T-cell (primary cell): ENCODE results near the gene IL4R. TPM values are rescaled to one million over a fixed set of nuclear protein-coding genes. Genes with fewer than 3 reads are reported as not detected.

Experiments
- ATAC-seq, 4 experiments: fragments of 200-7000 bp in 3 of 4; fragments of 150-1000 bp in 1 of 4; cut with Tn5 transposase; replicated peaks in 1 of 4; 1 replicate in 3 of 4; 2 replicates in 1 of 4; pipeline ENCODE4 v1.10.0; 2021; ENCODE audit warnings: moderate library complexity in 3 of 4, mild to moderate bottlenecking in 2 of 4, moderate number of reproducible peaks in 1 of 4
- CTCF ChIA-PET, 2 donors: fragments of 300-600 bp; sonication (Branson Sonifier 250); formaldehyde crosslinking; loops; one replicate each; lab custom pipeline; 2022; ENCODE audit warnings: antibody characterized with exemption in 2 of 2; lab: Charles Lee
- POLR2A ChIA-PET, 2 donors: fragments of 300-600 bp; sonication (Branson Sonifier 250); formaldehyde crosslinking; loops; one replicate each; lab custom pipeline; 2022; ENCODE audit warnings: antibody characterized with exemption in 2 of 2; lab: Charles Lee
- DNase-seq, 35 experiments: peaks; one replicate each; pipeline versions ENCODE4 v3.0.0 to v3.0.0-alpha.2; 2013 to 2023
- H3K27ac ChIP-seq: one replicate; pipeline ENCODE4 v1.5.1; 2013; ENCODE audit warnings: low read length
- H3K27me3 ChIP-seq, 2 experiments: replicated peaks in 1 of 2; 1 replicate in 1 of 2; 2 replicates in 1 of 2; pipeline versions ENCODE4 v1.6.1 to v1.7.0; 2013; ENCODE audit warnings: low read length in 1 of 2, mixed read lengths in 1 of 2; ENCODE audit not compliant: control insufficient read depth in 2 of 2, insufficient read depth in 2 of 2; ENCODE audit errors: extremely low read depth in 1 of 2
- H3K36me3 ChIP-seq, 2 donors: 1 replicate in 1 of 2; 2 replicates in 1 of 2; pipeline versions ENCODE4 v1.6.1 to v1.7.0; 2013; ENCODE audit warnings: low read length in 1 of 2; ENCODE audit not compliant: control insufficient read depth in 2 of 2, insufficient read depth in 1 of 2; ENCODE audit errors: extremely low read depth in 1 of 2
- H3K4me1 ChIP-seq, 2 experiments: 1 replicate in 1 of 2; 2 replicates in 1 of 2; pipeline versions ENCODE4 v1.6.1 to v1.7.0; 2013; ENCODE audit warnings: low read length in 2 of 2, mixed read lengths in 1 of 2; ENCODE audit not compliant: insufficient read depth in 2 of 2, control insufficient read depth in 1 of 2; ENCODE audit errors: extremely low read depth in 1 of 2
- H3K4me3 ChIP-seq, 2 donors: 1 replicate in 1 of 2; 2 replicates in 1 of 2; pipeline versions ENCODE4 v1.5.1 to v1.7.0; 2013; ENCODE audit warnings: mild to moderate bottlenecking in 2 of 2, low read length in 1 of 2, moderate library complexity in 1 of 2; ENCODE audit not compliant: control insufficient read depth in 1 of 2; ENCODE audit errors: extremely low read depth in 1 of 2
- H3K9me3 ChIP-seq: 2 replicates; pipeline ENCODE4 v1.7.0; 2013
- H3K27ac Mint-ChIP-seq, 2 donors: one replicate each; pipeline ENCODE4 v1.8.0; 2020 to 2021; ENCODE audit warnings: mild to moderate bottlenecking in 2 of 2, mixed read lengths in 2 of 2
- H3K27me3 Mint-ChIP-seq, 2 donors: one replicate each; pipeline ENCODE4 v1.8.0; 2021 to 2022; ENCODE audit warnings: mixed read lengths in 2 of 2
- H3K36me3 Mint-ChIP-seq: one replicate; pipeline ENCODE4 v1.8.0; 2021; ENCODE audit warnings: mixed read lengths
- H3K4me1 Mint-ChIP-seq, 3 donors: one replicate each; pipeline ENCODE4 v1.8.0; 2020 to 2022; ENCODE audit warnings: mixed read lengths in 3 of 3, mild to moderate bottlenecking in 1 of 3
- H3K4me3 Mint-ChIP-seq, 3 donors: one replicate each; pipeline ENCODE4 v1.8.0; 2020 to 2022; ENCODE audit warnings: mild to moderate bottlenecking in 3 of 3, mixed read lengths in 3 of 3, moderate library complexity in 3 of 3
- H3K9me3 Mint-ChIP-seq, 3 donors: one replicate each; pipeline ENCODE4 v1.8.0; 2020 to 2022; ENCODE audit warnings: mixed read lengths in 3 of 3
- WGBS: methylation state at CpG from one replicate; pipeline ENCODE4 v1.1.5; 2013; ENCODE audit warnings: missing lambda C conversion rate; ENCODE audit not compliant: insufficient coverage; 5-methylcytosine and 5-hydroxymethylcytosine counted together
- total RNA-seq, 35 experiments: library from RNA in 6 of 35; stranded (reverse) in 6 of 35; fragments of 120-200 nt in 1 of 35; gene quantifications; one replicate each; pipeline versions ENCODE4 v1.2.1 to v1.2.4 and lab custom pipeline; 2013 to 2026

Gene IL4R
- total RNA-seq, 5 donors from 2014 or later (not counting 1 experiment from before 2014, with no cell fraction given) = 186 to 281 (median 221) TPM

DNA sequence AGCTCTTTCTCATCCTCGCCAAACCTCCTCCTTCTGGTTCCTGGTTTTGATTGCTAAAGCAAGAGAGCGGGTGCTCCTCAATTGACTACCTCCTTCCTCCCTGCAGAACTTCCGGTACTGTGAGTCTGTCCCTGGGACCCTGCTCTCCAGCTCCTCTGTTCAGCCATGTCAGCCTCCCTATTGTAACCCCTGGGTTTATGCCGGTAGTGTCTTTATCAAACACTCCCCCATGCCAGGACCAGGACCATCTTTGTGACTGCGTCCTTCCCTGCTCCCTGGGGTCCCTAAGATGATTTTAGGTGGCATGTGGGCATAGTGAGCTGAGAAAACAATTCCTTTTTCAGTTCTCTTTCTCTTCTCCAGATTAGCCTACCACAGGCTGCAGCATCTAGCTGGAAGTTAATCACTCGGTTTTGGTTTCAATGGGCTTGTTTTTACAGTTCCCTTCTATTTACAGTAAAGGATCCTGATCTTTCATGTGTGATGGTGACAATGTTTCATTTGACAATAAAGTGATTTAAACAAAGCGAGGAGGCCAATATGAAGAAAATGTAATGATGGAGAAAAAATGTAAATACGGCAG, 60.5 kb downstream of the IL4R start:
- H3K4me3 Mint-ChIP-seq = no peak overlapping the region
- peaks cover 42 to 51% (median 46%) of the 10 kb centered on the region in 3 donors for H3K4me1 Mint-ChIP-seq

DNA sequence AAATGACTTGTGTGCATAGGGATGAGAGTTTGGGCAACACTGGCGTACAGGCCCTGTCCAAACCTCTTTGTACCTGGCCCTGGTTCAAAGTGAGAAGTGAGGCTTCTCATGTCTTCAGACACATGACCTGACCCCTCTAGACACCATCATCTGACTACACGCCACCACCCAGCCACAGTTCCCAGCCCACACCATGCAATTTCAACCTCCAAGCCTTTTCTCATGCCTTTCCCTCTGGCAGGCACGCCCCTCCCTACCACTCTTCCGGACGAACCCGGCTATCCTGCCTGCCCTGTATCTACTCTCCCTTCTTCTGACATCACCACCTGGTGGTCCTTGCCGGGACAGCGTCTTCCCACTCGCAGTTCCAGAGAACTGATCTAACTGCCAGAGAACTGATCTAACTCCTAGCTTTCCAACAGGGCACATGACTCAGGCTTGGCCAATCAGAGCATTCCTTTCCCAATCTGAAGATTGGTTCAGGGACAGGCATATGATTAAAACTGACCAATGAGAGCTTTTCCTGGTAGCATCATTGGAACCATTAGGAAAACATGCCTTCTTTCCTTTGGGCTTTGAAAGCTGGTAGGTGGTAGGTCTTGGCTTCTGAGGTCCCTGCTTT, 61.1 kb downstream of the IL4R start:
- H3K4me1 Mint-ChIP-seq = peaks cover 40 to 49% (median 43%) of the 10 kb centered on the region in 3 donors

More for the DNA sequence above, 60.5 kb downstream of the IL4R start:
- Mint-ChIP-seq H3K9me3 (peaks cover 0 to 8% (median 3%) of the 10 kb centered on the region in 3 donors), H3K27ac (no peak overlapping the region), H3K27me3 (no peaks in the 10 kb centered on the region), H3K36me3 (no peaks in the 10 kb centered on the region)
- no peaks in the 10 kb centered on the region for H3K9me3 ChIP-seq
- ChIA-PET POLR2A (interaction anchor here (0.6 to 1.2 kb wide), 2 partner anchors 30 to 57 kb away, joined by 3 to 4 read pairs; no protein-coding TSS in a partner anchor), CTCF (interaction anchor here in 1 of 2 donors (0.6 to 1.9 kb wide), 3 partner anchors 33 to 139 kb away, joined by 3 to 4 read pairs (median 3); no protein-coding TSS in a partner anchor)
- H3K27ac ChIP-seq = peak overlapping the region; percentile 2
- WGBS = 69% methylated on average over 4 of the region's 8 CpGs
- DNase-seq = peak in 1 of 35 experiments; percentile 43
- no peak for ATAC-seq
- no peaks in the 10 kb centered on the region for H3K36me3 ChIP-seq
- peaks cover 48 to 74% of the 10 kb centered on the region in 2 experiments for H3K4me1 ChIP-seq
- no peak overlapping the region for H3K4me3 ChIP-seq
- no peaks in the 10 kb centered on the region for H3K27me3 ChIP-seq

DNA sequence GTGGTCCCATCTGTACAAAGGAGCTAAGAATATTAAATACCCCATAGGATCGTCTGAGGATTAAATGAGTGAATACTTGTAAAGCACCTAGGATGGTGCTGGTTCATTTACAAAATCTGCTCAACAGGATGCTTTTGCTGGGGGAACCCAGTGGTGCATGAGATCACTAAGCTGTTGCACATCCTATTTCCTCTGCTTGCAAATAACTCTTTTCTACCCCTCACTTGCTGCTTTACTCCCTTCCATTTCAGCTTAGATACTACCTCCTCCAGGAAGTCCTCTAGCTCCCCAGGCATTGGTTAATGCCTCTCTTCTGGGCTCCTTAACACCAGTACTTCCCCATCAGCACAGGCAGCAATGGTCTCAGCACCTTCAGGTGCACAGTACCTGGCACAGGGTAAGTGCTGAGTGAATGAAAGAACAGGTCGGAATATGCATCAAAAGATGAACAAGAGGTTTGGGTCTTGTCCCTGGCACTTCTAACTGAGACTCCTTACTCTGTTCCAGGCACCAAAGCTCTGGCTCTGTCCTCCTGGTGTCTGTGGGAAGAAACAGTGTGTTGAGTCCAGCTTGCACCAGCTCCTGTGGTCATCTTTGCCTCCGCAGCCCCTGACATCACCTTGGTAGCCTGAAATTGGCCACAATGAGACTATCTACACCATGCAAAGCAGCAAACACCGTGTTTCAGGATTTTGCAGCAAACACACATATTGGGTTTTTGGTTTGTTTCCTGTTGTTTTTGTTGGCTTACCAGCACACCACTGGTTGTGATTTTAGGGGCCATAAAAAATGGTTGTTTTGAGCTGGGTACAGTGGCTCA, 64.1 kb downstream of the IL4R start:
- CTCF ChIA-PET = interaction anchor here (0.5 to 1.7 kb wide), 3 partner anchors 10 to 268 kb away, joined by 3 to 6 read pairs (median 3); no protein-coding TSS in a partner anchor
- DNase-seq = peak in 13 of 35 experiments; percentile 16 to 65 (median 29)
- Mint-ChIP-seq H3K9me3 (peaks cover 0 to 3% (median 0%) of the 10 kb centered on the region in 3 donors), H3K4me3 (peak overlapping the region; percentile 4 to 74 (median 62)), H3K27me3 (no peaks in the 10 kb centered on the region), H3K4me1 (peaks cover 44 to 56% (median 45%) of the 10 kb centered on the region in 3 donors), H3K36me3 (no peaks in the 10 kb centered on the region), H3K27ac (peak overlapping the region; percentile 86 to 96)
- Histone ChIP-seq H3K4me3 (no peak overlapping the region), H3K36me3 (no peaks in the 10 kb centered on the region), H3K27ac (peak overlapping the region; percentile 63), H3K9me3 (no peaks in the 10 kb centered on the region), H3K4me1 (peaks cover 37 to 74% of the 10 kb centered on the region in 2 experiments), H3K27me3 (no peaks in the 10 kb centered on the region)
- 50% methylated on average over 1 of the region's 4 CpGs for WGBS
- POLR2A ChIA-PET = interaction anchor here in 1 of 2 donors (1.8 kb wide), 1 partner anchor 10 kb away, joined by 8 read pairs; no protein-coding TSS in a partner anchor
- ATAC-seq = peak; percentile 75 to 81 (median 79)

More for the DNA sequence above, 61.1 kb downstream of the IL4R start:
- Mint-ChIP-seq H3K27ac (no peak overlapping the region), H3K9me3 (peaks cover 0 to 8% (median 0%) of the 10 kb centered on the region in 3 donors), H3K27me3 (no peaks in the 10 kb centered on the region), H3K4me3 (no peak overlapping the region), H3K36me3 (no peaks in the 10 kb centered on the region)
- WGBS = 40% methylated on average over 8 of the region's 9 CpGs
- peak in 23 of 35 experiments; percentile 11 to 53 (median 31) for DNase-seq
- peak in 2 of 4 experiments; percentile 17 to 39 for ATAC-seq
- Histone ChIP-seq H3K27me3 (no peaks in the 10 kb centered on the region), H3K9me3 (no peaks in the 10 kb centered on the region), H3K27ac (no peak overlapping the region), H3K4me3 (no peak overlapping the region), H3K4me1 (peaks cover 48 to 74% of the 10 kb centered on the region in 2 experiments), H3K36me3 (no peaks in the 10 kb centered on the region)
- CTCF ChIA-PET = interaction anchor here in 1 of 2 donors (1.2 to 1.9 kb wide), 3 partner anchors 17 to 140 kb away, joined by 3 to 4 read pairs (median 3); no protein-coding TSS in a partner anchor
- POLR2A ChIA-PET = interaction anchor here in 1 of 2 donors (1.2 kb wide), 1 partner anchor 30 kb away, joined by 4 read pairs; no protein-coding TSS in a partner anchor

- no peak overlapping the region for H3K4me3 ChIP-seq
- H3K4me1 ChIP-seq = peaks cover 30 to 74% of the 10 kb centered on the region in 2 experiments
- Mint-ChIP-seq H3K4me1 (peaks cover 44 to 56% (median 46%) of the 10 kb centered on the region in 3 donors), H3K9me3 (peaks cover under 1 to 3% (median 1%) of the 10 kb centered on the region in 3 donors), H3K27me3 (no peaks in the 10 kb centered on the region), H3K36me3 (no peaks in the 10 kb centered on the region), H3K27ac (peak overlapping the region; percentile 77 to 79), H3K4me3 (peak overlapping the region in 1 of 3 donors; percentile 74)
- H3K36me3 ChIP-seq = no peaks in the 10 kb centered on the region
- DNase-seq (peak in 4 of 35 experiments; percentile 20 to 45 (median 32)), ATAC-seq (no peak)
- CTCF ChIA-PET = interaction anchor here (0.6 to 1.7 kb wide), 3 partner anchors 11 to 226 kb away, joined by 3 to 8 read pairs (median 6); no protein-coding TSS in a partner anchor
- H3K27me3 ChIP-seq = no peaks in the 10 kb centered on the region
- no peaks in the 10 kb centered on the region for H3K9me3 ChIP-seq
- WGBS = 61% methylated on average over 7 of the region's 11 CpGs
- POLR2A ChIA-PET = interaction anchor here in 1 of 2 donors (1.8 kb wide), 1 partner anchor 11 kb away, joined by 8 read pairs; no protein-coding TSS in a partner anchor
- no peak overlapping the region for H3K27ac ChIP-seq
Observed at GRCh38 chr16:27378871-27379481, 65.2 kb downstream of the IL4R start.

DNA sequence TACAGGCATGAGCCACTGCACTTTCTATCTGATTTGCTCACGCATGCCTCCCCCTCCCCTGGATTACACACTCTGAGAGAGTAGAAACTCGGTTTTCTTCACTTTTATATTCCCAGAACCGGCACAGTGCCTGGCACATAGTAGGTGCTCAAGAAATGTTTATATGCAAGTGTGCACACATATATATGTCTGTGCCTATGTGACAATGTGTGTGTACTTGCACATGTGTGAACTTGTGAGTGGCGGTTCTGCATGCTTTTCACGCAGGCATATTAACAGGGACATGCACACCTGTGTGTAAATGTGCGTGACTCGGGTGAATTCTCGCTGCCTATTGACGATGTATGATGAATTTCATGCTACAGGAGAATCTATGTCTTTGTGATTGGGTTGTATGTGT, 66.1 kb downstream of the IL4R start:
- H3K27ac Mint-ChIP-seq = peak overlapping the region in 1 of 2 donors; percentile 2
- CTCF ChIA-PET = no interaction called here

More for the DNA sequence above, 66.1 kb downstream of the IL4R start:
- no peak for DNase-seq
- H3K4me3 ChIP-seq = no peak overlapping the region
- Mint-ChIP-seq H3K27me3 (no peaks in the 10 kb centered on the region), H3K4me3 (no peak overlapping the region), H3K9me3 (peaks cover 5 to 9% (median 7%) of the 10 kb centered on the region in 3 donors), H3K36me3 (peaks cover 5% of the 10 kb centered on the region), H3K4me1 (peaks cover 44 to 56% (median 50%) of the 10 kb centered on the region in 3 donors)
- peaks cover 21 to 72% of the 10 kb centered on the region in 2 experiments for H3K4me1 ChIP-seq
- POLR2A ChIA-PET = no interaction called here
- no peaks in the 10 kb centered on the region for H3K27me3 ChIP-seq
- H3K9me3 ChIP-seq = no peaks in the 10 kb centered on the region
- WGBS = 91% methylated on average over 6 of the region's 9 CpGs
- H3K36me3 ChIP-seq = no peaks in the 10 kb centered on the region
- no peak for ATAC-seq
- no peak overlapping the region for H3K27ac ChIP-seq
